Daoy (cell line): ENCODE results near the gene FRAS1. TPM values are rescaled to one million over a fixed set of nuclear protein-coding genes. Genes with fewer than 3 reads are reported as not detected.
A peak's percentile ranks its signal among the peaks of the same experiment; 100 is the strongest.
"Not testable (repeated sequence)": the region's sequence is repeated elsewhere in the genome, so short reads cannot be mapped to it uniquely, and the experiment has no call there.

ENCODE experiments used
- DNase-seq: peaks from one replicate; pipeline ENCODE4 v3.0.0-alpha.2; 2015; ENCODE audit warnings: low read depth
- total RNA-seq: library from RNA; depleted of rRNA; stranded (reverse); fragments of >200 nt; shearing (Covaris generic); gene quantifications from 2 replicates; pipeline ENCODE4 v1.2.3, GENCODE V29; 2014; rRNA removed

The FRAS1 gene
- 0.48 and 1.9 TPM in 2 replicates for total RNA-seq

- DNase-seq, result peak; percentile 48
These were observed at the start of gene FRAS1 for GRCh38 chr4:78057135-78057599. Gene FRAS1, plus strand, starts transcription at chr4:78057323. Its CDS starts 687 bp downstream, at chr4:78058010.

- not testable (repeated sequence) for DNase-seq
These were observed 46.1 kb upstream of the FRAS1 start for GRCh38 chr4:78011003-78011402.

DNA sequence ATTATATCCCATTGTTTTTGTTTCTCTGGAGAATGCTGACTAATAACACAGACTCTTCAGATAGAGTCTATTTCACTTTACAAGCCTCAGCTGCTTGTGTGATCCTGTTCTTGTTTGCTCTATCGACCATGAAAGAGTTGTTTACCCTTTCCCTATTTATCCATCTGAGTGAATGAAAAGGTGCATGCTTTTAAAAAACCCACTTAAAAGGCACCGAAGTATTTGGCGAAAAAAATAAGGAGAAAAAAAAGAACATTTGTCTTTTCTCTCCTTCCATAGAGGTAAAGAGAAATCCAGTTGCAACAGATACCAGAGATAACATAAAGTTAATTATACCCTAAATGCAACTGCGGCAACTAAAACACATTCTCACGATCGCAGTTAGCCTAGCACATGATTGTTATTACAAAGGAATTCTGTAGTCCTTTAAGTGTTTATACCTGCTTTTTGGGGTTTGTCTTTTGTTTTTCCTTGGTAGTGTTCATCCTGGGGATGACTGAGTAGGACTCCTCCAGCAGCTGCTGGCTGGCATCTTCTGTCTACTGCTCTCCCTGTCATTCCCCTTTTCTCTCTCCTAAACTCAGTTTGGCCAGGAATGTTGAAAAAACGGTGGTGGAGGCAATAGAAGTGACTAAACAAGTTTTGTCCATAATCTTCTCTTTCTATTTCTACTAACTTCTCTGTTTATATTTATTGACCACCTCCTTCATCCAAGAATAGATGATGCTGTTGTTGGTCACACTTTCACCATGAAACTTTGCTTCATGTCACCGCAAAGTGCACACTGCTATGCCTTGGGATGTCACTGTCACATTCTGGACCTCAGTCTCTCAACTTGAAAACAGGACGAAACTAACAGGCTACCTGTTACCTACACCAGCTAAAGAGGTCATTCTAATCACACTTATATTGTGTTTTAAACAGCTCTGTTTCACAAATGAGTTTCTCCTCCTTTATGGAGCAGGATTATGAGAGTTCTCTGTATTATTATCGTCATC, 41.9 kb upstream of the FRAS1 start:
- no peak for DNase-seq

DNA sequence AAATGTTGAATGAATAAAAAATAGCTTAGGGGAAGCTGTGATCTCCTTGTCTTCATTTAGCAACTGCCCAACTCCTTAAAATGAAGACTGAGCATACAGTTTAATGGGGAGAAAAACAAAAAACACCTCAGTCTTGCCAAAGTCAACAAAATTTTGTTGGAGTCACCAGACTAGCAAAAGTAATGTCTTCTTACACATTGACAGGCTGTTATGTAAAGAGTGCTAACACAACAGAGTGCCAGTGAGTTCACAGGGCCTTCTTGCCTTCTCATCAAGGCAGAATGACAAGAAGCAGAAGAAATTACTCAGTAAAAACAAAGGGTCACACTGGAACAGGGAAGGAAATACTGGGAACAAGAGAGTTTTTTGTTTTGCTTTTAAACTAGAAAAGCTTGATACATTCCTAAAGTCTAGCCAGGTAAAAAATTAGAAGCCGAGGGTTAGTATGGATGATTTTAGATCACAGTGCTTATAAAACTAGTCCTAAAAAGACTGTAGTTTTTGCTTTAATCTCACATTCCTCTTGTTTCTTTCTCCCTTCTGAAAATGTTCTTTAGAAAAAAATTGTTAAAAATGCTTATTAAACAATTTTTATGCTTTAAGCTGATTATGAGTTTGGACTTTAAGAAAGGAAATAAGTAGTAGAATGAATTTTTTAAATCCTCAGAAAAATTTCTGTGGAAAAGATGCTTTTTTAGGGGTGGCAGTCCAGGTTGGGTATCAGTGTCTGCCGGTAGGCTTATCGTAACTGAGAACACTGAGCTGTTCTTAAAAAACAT, 38.7 kb upstream of the FRAS1 start:
- DNase-seq, result no peak

GRCh38 chr4:78019414-78019813, 37.7 kb upstream of the FRAS1 start:
- no peak for DNase-seq

- DNase-seq, result no peak
These were observed 36.4 kb upstream of the FRAS1 start for GRCh38 chr4:78020677-78021076.

- no peak for DNase-seq
These were observed 34.6 kb upstream of the FRAS1 start for GRCh38 chr4:78022517-78022916.

GRCh38 chr4:78024085-78024484, 33.0 kb upstream of the FRAS1 start:
- DNase-seq, result no peak

DNA sequence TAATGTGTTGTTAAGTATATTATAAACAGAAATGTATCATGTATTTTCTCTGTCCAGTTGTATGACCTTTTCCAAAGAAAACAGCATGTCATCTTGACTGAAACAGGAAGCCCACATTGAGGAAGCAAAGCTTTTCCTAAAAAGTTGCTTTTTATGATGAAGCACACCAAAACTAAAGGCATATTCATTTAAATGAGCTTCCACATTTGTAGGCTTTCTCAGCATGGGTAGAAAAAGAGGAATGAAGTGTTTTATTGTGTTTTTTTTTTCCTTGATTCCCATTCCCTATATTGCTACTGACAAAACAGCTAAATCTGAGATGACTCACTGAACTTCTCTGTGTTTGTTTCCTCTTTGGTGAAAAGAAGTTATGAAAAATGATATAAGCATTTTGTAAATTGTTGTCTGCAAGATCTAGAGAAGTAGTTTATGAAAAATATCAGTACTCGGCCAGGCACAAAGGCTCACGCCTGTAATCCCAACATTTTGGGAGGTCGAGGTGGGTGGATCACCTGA, 32.5 kb upstream of the FRAS1 start:
- DNase-seq, result no peak

DNA sequence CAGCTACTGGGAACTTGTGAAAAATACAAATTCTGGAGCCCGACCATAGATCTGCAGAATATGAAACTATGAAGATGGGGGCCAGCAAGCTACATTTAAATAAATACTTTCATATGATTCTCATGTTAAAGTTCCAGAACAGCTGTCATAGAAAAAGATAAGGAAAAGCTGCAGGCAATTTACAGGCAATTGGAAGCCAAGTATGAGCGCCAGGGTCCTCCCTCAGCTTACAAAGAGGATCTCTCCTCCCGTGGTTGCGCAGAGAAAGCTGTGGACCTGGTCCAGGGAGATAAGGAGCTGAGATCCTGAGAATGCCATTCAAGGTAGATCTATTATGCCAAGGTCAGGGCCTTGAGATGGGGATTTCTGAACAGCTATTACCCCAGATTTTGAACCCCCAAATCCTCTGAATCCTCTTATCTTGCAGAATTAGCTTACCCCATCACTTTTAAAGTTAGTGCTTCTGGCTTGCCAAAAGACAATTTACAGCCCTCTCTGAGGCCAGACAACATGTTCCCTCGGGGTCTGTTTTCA, 25.6 kb upstream of the FRAS1 start:
- no peak for DNase-seq

- no peak for DNase-seq
These were observed 24.7 kb upstream of the FRAS1 start for GRCh38 chr4:78032446-78032845.

DNA sequence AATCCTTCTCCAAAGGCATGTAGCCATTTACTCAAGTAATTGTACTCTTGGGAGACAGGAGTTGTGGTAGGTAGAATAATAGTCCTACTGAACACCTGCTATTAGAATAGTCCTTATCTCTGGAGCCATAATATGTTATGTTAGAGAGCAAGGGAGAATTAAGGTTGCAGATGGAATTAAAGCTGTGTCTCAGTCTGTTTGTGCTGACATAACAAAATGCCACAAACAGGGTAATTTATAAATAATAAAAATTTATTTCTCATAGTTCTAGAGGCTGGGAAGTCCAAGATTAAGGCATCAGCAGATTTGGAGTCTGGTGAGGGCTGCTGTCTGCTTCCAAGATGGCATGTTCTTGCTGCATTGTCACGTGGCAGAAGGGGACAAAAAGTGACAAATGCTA, 24.2 kb upstream of the FRAS1 start:
- no peak for DNase-seq

- DNase-seq, result peak; percentile 2
These were observed 23.3 kb upstream of the FRAS1 start for GRCh38 chr4:78033861-78034260.

DNA sequence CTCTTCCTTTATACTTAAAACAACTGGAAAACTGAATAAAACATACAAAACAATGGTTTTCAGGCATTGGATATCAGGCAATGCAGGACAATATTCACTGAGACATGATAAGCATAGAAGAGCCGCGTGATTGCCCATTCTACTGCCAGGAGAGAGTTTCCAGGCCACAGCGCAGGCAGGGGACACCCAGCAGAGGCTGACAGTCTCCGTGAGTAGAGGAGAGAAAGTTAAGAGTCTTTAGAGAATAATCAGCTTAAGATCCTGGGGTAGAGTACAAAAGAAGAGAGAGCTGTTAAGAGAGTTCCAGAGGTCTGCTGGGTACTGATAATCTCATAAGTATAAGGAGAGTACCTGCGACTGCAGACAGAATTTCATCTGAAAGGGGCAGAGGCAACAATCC, 18.4 kb upstream of the FRAS1 start:
- no peak for DNase-seq

- DNase-seq, result no peak
These were observed 17.4 kb upstream of the FRAS1 start for GRCh38 chr4:78039678-78040077.

DNA sequence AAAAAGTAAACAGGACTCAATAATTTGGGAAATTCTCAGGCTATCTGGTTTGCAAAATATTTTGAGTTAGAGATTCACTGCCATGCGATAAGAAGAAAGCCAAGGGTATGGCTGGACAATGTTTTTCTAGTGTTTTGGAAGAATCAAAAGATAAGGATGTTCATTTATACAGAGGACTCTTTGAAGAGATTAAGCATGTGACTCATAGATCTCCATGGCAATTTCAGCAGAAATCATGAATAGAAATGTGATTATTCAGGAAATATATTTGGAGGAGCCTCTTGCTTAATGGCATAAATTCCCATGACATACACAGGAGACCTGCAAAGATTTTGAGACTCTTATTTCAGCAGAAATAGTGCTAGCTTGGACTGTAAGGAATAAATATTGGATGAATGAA, 16.7 kb upstream of the FRAS1 start:
- DNase-seq, result no peak

- no peak for DNase-seq
These were observed 9.8 kb upstream of the FRAS1 start for GRCh38 chr4:78047366-78047765.

DNA sequence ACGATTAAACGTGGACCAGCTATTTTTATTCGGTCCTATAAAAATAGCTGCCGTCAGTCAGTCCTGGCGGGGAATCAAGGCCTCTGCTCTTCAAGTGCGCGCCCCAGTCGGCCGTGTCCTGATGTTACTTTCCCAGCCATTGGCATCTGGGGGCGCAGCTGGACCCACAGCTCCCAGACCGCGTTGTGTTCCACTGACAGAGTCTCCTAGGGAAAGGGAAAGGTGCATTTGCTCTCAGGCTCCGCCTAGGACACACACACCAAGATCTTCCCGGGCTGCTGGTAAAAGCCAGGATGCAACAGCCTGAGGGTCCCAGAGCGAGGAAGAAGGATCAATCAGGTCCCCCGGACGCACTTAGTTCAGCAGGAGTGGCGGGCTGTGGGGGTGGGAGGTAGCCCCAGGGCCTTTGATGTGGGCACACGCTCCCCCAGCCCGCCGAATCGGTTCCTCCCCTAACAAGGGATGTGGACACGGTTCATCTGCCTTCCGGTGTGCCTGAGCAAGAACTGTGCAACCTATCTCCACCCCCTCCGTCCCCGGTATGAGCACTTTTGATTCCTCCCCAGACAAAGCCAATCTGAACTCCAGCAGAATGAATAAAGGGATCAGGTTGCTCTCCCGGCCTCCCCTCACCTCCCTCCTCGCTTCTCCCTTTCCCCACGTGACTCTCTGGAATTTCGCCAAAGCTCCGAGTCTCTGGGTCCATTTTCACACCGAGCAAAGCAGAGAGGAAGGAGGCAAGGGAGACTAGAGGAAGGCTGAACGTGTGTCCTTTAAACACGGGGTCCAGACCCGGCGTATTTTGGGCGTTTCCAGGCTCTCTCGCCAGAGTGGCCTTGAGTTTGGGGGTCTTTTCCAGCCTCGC, 626 bp upstream of the FRAS1 start:
- DNase-seq, result peak; percentile 78

DNA sequence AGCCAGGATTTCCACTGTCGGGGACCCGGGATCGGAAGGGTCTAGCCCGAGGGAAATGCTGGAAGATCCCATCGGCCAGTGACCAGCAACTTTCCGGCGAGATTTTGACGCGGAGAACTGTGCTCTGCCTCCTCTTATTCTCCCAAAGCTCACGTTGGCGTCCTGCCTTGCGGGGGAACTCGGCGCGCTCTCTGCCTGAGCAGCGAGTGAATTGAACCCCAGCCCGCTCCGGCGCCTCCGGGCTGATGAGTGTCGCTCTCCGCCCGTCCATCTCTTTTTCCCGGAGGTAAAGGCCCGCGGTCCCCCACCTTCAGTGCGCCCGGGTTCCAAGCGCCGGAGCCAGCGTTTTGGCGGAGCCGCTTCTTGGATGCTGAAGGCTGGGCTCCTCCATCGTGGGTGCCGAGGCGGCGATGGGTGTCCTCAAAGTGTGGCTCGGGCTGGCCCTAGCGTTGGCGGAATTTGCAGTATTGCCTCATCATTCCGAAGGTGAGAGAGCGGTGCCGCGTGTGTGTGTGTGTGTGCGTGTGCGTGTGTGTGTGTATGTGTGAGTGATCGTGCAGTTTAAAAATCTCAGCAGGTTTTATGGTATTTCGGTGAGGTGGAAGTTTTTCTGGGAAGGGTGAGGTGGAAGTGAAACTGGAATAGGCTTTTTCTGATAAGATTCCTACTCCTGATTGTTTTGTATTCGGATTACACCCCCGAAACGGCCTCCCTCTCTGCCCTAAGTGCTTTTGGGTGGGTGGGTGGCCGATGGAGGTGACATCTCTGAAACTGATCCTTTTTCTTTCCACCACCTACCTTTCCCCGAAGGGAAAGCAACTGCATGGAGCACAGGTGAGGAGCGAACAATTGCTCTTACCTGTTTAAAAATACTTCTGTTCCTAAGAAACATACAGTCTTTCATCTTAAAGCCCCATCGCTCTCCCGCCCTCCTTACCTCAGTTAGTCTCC, 752 bp downstream of the FRAS1 start:
- peak; percentile 34 for DNase-seq
